Common myeloid progenitor, CD34-positive (primary cell): ENCODE data around the gene INAVA.

Experiments used
- CTCF ChIA-PET: fragments of 350-600 bp; sonication (Branson Sonifier 250); formaldehyde crosslinking; loops from one replicate; lab custom pipeline; 2021; ENCODE audit warnings: antibody characterized with exemption; lab: Charles Lee
- POLR2A ChIA-PET: fragments of 350-600 bp; sonication (Branson Sonifier 250); formaldehyde crosslinking; loops from one replicate; lab custom pipeline; 2021; ENCODE audit warnings: antibody characterized with exemption; lab: Charles Lee
- DNase-seq, 3 donors: peaks; one replicate each; pipeline versions ENCODE4 v3.0.0 to v3.0.0-alpha.2; 2013
- H3K27ac ChIP-seq, 2 experiments: 1 replicate in 1 of 2; 2 replicates in 1 of 2; pipeline ENCODE4 v1.7.0; 2013; ENCODE audit warnings: inconsistent platforms in 2 of 2, low read length in 2 of 2, mild to moderate bottlenecking in 2 of 2, low read depth in 1 of 2, moderate library complexity in 1 of 2; ENCODE audit not compliant: severe bottlenecking in 2 of 2, insufficient read depth in 1 of 2, poor library complexity in 1 of 2
- H3K27me3 ChIP-seq, 5 experiments: replicated peaks in 2 of 5; 1 replicate in 3 of 5; 2 replicates in 2 of 5; pipeline versions ENCODE4 v1.6.1 to v1.7.0; 2013; ENCODE audit warnings: low read length in 4 of 5, mild to moderate bottlenecking in 2 of 5, moderate library complexity in 2 of 5, inconsistent platforms in 1 of 5; ENCODE audit not compliant: insufficient read depth in 5 of 5, control insufficient read depth in 4 of 5
- H3K36me3 ChIP-seq, 4 experiments: 1 replicate in 2 of 4; 2 replicates in 2 of 4; pipeline versions ENCODE4 v1.6.1 to v1.7.0; 2013; ENCODE audit warnings: low read length in 3 of 4, control low read depth in 1 of 4, mild to moderate bottlenecking in 1 of 4; ENCODE audit not compliant: control insufficient read depth in 4 of 4, insufficient read depth in 4 of 4
- H3K4me1 ChIP-seq, 4 experiments: 1 replicate in 3 of 4; 2 replicates in 1 of 4; pipeline versions ENCODE4 v1.6.1 to v1.7.1; 2013; ENCODE audit warnings: low read length in 3 of 4, mild to moderate bottlenecking in 3 of 4, control low read depth in 1 of 4, inconsistent platforms in 1 of 4, moderate library complexity in 1 of 4; ENCODE audit not compliant: control insufficient read depth in 4 of 4, insufficient read depth in 4 of 4; ENCODE audit errors: control extremely low read depth in 1 of 4
- H3K4me3 ChIP-seq, 7 experiments: 1 replicate in 4 of 7; 2 replicates in 3 of 7; pipeline versions ENCODE4 v1.5.1 to v1.7.0; 2013; ENCODE audit warnings: mild to moderate bottlenecking in 7 of 7, low read length in 6 of 7, moderate library complexity in 6 of 7, inconsistent platforms in 2 of 7, low read depth in 2 of 7, control low read depth in 1 of 7; ENCODE audit not compliant: insufficient read depth in 4 of 7, control insufficient read depth in 1 of 7; ENCODE audit errors: extremely low read depth in 1 of 7
- H3K9me3 ChIP-seq, 5 experiments: 1 replicate in 4 of 5; 2 replicates in 1 of 5; pipeline versions ENCODE4 v1.6.1 to v1.7.1; 2013; ENCODE audit warnings: low read length in 4 of 5, mild to moderate bottlenecking in 2 of 5, inconsistent platforms in 1 of 5, low read depth in 1 of 5, moderate library complexity in 1 of 5; ENCODE audit not compliant: control insufficient read depth in 4 of 5, insufficient read depth in 2 of 5; ENCODE audit errors: control extremely low read depth in 1 of 5
- WGBS: methylation state at CpG from one replicate; pipeline ENCODE4 v1.1.5; 2013; ENCODE audit not compliant: insufficient coverage; 5-methylcytosine and 5-hydroxymethylcytosine counted together

The INAVA gene

DNA sequence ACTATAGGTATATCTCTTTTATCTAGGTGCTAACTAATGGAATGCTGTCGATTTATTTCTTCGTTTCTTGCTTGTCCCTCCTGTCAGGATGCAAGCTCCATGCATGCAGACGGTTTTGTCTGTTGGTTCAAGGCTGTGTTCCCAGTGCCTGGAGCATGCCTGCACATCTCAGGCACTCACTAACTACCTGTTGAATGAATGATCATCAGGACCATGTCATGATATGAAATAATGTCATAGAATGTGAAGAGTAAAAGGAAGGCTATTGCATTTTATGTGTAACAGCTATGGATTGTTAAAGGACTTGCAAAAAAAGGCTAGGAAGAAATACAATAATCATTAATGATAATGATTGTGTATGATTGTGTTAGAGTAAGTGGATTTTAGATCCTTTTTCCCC, 17.7 kb upstream of the INAVA start:
- CTCF ChIA-PET, result no interaction called here

DNA sequence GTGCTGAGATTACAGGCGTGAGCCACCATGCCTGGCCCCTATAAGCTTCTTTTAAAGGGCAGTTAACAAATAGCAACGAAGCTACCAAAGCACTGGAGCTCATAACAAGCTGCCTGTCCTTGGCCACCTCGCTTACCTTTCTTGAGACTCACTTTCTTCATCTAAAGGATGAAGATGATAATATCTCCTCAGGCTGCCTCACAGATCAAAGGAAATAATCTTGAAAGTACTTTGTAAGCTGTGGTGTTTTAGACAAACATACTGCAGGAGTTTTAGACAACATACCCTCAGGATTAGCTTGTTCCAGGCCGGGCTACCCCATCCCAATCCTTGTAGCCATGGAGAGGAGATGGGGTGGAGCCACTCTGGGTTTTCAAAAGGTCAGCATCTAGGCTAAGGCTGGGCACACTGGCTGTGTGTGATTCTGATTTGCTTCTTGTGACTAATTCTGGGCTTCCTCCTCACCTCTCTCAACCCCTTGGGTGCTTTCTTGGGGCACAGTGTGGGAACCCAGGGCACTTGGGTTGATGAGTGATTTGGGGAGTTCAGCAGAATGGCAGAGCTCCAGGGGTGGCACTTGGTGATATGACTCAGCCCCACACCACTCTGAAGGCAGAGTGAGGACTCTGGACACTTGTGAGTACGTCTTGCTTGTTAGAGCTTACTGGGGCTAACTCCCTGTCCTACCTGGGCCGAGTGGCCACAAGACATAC, 16.7 kb upstream of the INAVA start:
- H3K4me1 ChIP-seq, result peaks cover 0 to 12% (median 10%) of the 10 kb centered on the region in 4 experiments
- H3K9me3 ChIP-seq, result no peaks in the 10 kb centered on the region
- CTCF ChIA-PET, result no interaction called here
- POLR2A ChIA-PET, result interaction anchor here (0.6 kb wide), 1 partner anchor 148 kb away, joined by 3 read pairs; no protein-coding TSS in a partner anchor
- no peak overlapping the region for H3K4me3 ChIP-seq
- H3K27ac ChIP-seq, result no peak overlapping the region
- H3K36me3 ChIP-seq, result no peaks in the 10 kb centered on the region
- 98% methylated on average over 4 of the region's 6 CpGs for WGBS
- peaks cover 0 to 39% (median 26%) of the 10 kb centered on the region in 5 experiments for H3K27me3 ChIP-seq
- DNase-seq, result no peak

More for the DNA sequence above, 17.7 kb upstream of the INAVA start:
- Histone ChIP-seq H3K27me3 (peaks cover 0 to 49% (median 28%) of the 10 kb centered on the region in 5 experiments), H3K9me3 (no peaks in the 10 kb centered on the region), H3K4me3 (no peak overlapping the region), H3K27ac (no peak overlapping the region), H3K4me1 (peaks cover 0 to 14% (median 12%) of the 10 kb centered on the region in 4 experiments), H3K36me3 (no peaks in the 10 kb centered on the region)
- no CpG with 5 or more reads among the region's 3 CpGs for WGBS
- POLR2A ChIA-PET, result interaction anchor here (0.6 kb wide), 1 partner anchor 149 kb away, joined by 3 read pairs; no protein-coding TSS in a partner anchor
- no peak for DNase-seq

DNA sequence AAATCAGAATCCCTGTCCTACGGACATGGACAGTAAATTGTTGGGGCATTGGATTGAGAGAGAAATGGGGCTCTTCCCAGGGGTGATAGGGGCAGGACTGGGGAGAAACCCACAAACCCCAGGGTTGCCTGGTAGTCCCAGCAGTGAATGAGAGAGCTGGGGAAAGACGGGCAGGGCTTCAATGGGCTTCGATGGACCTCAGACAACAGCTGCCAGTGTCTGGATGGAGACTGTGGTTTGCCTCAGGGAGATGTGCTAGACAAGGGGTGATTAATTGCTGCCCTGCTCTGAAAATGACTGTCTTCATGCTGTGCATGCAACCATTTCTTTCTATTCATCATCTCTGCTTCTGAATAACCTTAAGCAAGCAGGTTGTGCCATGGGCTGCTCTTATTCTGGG, 14.5 kb upstream of the INAVA start:
- no peaks in the 10 kb centered on the region for H3K9me3 ChIP-seq
- CTCF ChIA-PET, result interaction anchor here (1.2 kb wide), 1 partner anchor 11 kb away, joined by 3 read pairs; no protein-coding TSS in a partner anchor
- no peaks in the 10 kb centered on the region for H3K4me1 ChIP-seq
- no peak overlapping the region for H3K4me3 ChIP-seq
- H3K27ac ChIP-seq, result no peak overlapping the region
- POLR2A ChIA-PET, result no interaction called here
- H3K36me3 ChIP-seq, result no peaks in the 10 kb centered on the region
- peaks cover 0 to 17% (median 12%) of the 10 kb centered on the region in 5 experiments for H3K27me3 ChIP-seq
- DNase-seq, result peak in 1 of 3 donors; percentile 19
- 65% methylated on average over 2 of the region's 3 CpGs for WGBS

DNA sequence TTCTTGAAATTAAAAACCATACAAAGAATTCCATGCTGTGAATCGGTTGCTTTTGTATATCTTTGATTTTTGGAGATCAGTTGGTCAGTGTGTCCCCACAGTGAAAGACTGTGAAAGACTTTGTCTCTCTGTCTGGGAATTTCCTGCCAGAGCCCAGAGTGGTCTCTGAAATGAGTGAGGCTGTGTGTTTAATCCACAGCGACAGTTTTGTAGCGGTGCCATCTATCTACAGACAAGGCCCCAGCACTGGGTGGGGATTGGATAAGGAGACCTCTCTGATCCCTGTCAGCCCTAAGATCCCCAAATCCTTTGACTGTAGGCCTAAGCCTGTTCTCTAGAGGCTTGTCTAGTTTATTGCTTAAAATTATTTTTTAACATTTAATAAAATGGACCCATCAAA, 11.6 kb upstream of the INAVA start:
- CTCF ChIA-PET, result no interaction called here

DNA sequence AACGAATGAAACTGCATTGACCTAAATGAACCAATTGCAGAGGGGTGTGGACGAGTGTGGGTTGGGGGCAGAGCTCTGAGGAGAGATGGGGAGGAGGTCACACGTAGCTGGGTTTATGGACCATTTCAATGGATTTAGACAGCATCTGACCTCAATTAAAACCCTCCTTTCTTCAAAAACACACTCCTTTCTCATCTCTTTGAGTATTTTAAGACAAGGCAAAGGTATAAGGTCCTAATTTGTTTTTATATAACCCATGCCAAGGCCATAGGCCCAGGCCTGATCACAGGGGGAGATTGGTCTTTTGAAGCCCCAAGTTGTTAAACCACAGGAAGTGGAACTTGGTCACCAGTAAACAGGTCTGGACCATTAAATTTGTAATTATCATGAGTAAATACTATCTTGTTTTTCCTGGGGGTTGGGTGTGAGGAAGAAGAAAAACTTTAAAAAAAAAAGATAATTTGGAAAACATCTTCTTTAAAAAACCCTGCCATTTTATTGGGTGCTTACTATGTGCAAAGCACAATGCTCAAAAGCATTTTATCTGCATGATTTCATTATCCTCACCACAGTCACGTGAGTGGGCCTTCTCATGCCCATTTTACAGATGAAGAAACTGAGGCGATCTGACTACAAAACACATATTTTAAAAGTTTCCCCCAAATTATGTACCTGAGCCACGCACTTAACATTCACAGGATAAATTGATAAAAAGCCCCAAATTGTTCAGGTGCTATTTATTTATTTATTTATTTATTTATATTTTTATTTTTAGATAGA, 8.9 kb upstream of the INAVA start:
- H3K9me3 ChIP-seq, result no peaks in the 10 kb centered on the region
- WGBS, result 97% methylated on average over 3 of the region's 6 CpGs
- H3K4me3 ChIP-seq, result no peak overlapping the region
- CTCF ChIA-PET, result no interaction called here
- DNase-seq, result no peak
- H3K4me1 ChIP-seq, result peaks cover 0 to 41% (median 23%) of the 10 kb centered on the region in 4 experiments
- no peaks in the 10 kb centered on the region for H3K36me3 ChIP-seq
- H3K27ac ChIP-seq, result no peak overlapping the region
- H3K27me3 ChIP-seq, result peaks cover 0 to 11% (median 6%) of the 10 kb centered on the region in 5 experiments
- POLR2A ChIA-PET, result no interaction called here

More for the DNA sequence above, 11.6 kb upstream of the INAVA start:
- no peak for DNase-seq
- Histone ChIP-seq H3K9me3 (no peaks in the 10 kb centered on the region), H3K36me3 (no peaks in the 10 kb centered on the region), H3K27me3 (peaks cover 0 to 4% (median under 1%) of the 10 kb centered on the region in 5 experiments), H3K4me1 (peaks cover 0 to 19% (median 4%) of the 10 kb centered on the region in 4 experiments), H3K27ac (no peak overlapping the region), H3K4me3 (no peak overlapping the region)
- 100% methylated on average over 1 of the region's 3 CpGs for WGBS
- POLR2A ChIA-PET, result no interaction called here

DNA sequence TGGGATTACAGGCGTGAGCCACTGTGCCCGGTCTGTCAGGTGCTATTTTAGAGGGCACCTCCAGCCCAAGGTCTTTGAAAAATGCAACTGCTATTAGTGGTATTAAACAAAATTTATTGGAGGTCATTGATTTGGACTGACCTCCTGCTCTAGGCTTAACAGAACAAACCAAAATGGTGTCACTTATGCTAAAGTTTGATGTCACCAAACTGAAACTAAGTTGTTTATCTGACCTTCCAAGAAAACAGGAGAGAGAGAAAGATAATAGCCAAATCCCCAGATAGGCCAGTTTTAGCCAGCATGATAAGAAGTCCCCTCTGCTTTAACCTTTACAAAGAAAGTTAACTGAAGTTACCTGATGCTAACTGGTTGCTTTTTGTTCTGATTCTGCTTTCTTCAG, 8.1 kb upstream of the INAVA start:
- Histone ChIP-seq H3K9me3 (no peaks in the 10 kb centered on the region), H3K36me3 (no peaks in the 10 kb centered on the region), H3K27ac (no peak overlapping the region), H3K27me3 (peaks cover 0 to 19% (median 11%) of the 10 kb centered on the region in 5 experiments), H3K4me1 (peaks cover 0 to 49% (median 30%) of the 10 kb centered on the region in 4 experiments), H3K4me3 (no peak overlapping the region)
- DNase-seq, result no peak
- ChIA-PET POLR2A (no interaction called here), CTCF (interaction anchor here (2.0 kb wide), 1 partner anchor 13 kb away, joined by 6 read pairs; the partner anchor contains the start of gene GPR25)
- no CpG with 5 or more reads among the region's 2 CpGs for WGBS
